Right cardiac atrium (tissue), 5 donors: ENCODE data around the gene IDI1. TPM values are rescaled to one million over a fixed set of nuclear protein-coding genes. Genes with fewer than 3 reads are reported as not detected.

ENCODE experiments used
- ATAC-seq, 2 donors: fragments of 200-7000 bp; cut with Tn5 transposase; one replicate each; pipeline versions ENCODE4 v1.8.0 to v1.9.1; 2020; ENCODE audit warnings: moderate library complexity in 2 of 2, mild to moderate bottlenecking in 1 of 2
- DNase-seq, 3 donors: peaks; one replicate each; pipeline ENCODE4 v3.0.0-alpha.2; 2020
- H3K27ac ChIP-seq: one replicate; pipeline ENCODE4 v1.5.1; 2013; ENCODE audit warnings: mild to moderate bottlenecking, low read length, control low read depth, moderate library complexity
- H3K27me3 ChIP-seq: one replicate; pipeline ENCODE4 v1.6.1; 2013; ENCODE audit not compliant: control insufficient read depth, insufficient read depth
- H3K4me1 ChIP-seq: one replicate; pipeline ENCODE4 v1.6.1; 2013; ENCODE audit warnings: low read length; ENCODE audit not compliant: control insufficient read depth, insufficient read depth
- H3K4me3 ChIP-seq: one replicate; pipeline ENCODE4 v1.5.1; 2013; ENCODE audit warnings: low read length, control low read depth
- H3K9me3 ChIP-seq: one replicate; pipeline ENCODE4 v1.6.1; 2013; ENCODE audit warnings: low read length; ENCODE audit not compliant: control insufficient read depth
- WGBS: extraction: QIAGEN DNeasy Blood & Tissue Kit; methylation state at CpG from one replicate; pipeline ENCODE4 v1.1.7; 2013; 5-methylcytosine and 5-hydroxymethylcytosine counted together
- intact Hi-C, 4 donors: fragments of 100-400 bp; cut with DNase I; formaldehyde crosslinking; loops; one replicate each; pipeline versions ENCODE4 v1.11.0 to v1.14.0; 2022 to 2023
- polyA plus RNA-seq: library from polyadenylated mRNA; stranded (reverse); fragments of 200-250 nt; gene quantifications from one replicate; pipeline ENCODE4 v1.2.3, GENCODE V29; 2013
- total RNA-seq, 4 donors: library from RNA; stranded (reverse); fragmentation: NEBNext Ultra II Directional; extraction: Animal tissue kit (Norgen Biotek cat#: 25700); gene quantifications; one replicate each; pipeline ENCODE4 v1.2.1, GENCODE V29; 2021
- donor health status: healthy with polysubstance abuse.
- donor health status: DM: no; HTN: yes; CAD: no.
- donor health status: DM: no; HTN: no; CAD: no.
- donor health status: DM: no; HTN: yes; CAD: no; lungs with severe emphysema.
- donor health status: DM: yes; HTN: yes; CAD: no.

The IDI1 gene
- total and polyA plus RNA-seq, 5 donors, result 14.6 to 30.3 (median 21.1) TPM

DNA sequence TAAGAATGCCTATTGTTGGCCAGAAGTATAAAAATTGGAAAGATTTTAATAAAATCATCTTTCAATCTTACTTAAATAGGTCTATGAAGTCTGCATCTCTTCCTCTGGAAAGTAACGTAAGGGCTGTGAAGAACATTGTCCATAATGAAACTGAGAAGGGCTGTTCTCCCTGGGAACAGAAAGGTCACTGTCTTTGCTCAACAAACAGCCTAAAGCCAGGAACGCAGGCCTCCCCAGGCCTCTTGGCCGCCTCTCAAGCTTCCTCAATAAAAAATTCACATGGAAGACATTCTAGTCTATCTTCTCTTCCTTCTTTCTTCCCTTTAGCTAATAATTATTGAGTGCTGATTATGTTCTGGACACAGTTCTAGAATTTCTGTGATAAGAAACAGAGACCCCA lies 14.2 kb downstream of the IDI1 start:
- DNase-seq (no peak), ATAC-seq (peak; percentile 42 to 56)
- H3K4me1 ChIP-seq, result no peaks in the 10 kb centered on the region
- intact Hi-C loops, result no loop called here
- no peak overlapping the region for H3K4me3 ChIP-seq
- WGBS, result 61% methylated on average over 3 of the region's 3 CpGs
- H3K27me3 ChIP-seq, result no peaks in the 10 kb centered on the region
- H3K27ac ChIP-seq, result no peak overlapping the region
- H3K9me3 ChIP-seq, result no peaks in the 10 kb centered on the region

GRCh38 chr10:1033601-1034000 lies 15.3 kb downstream of the IDI1 start:
- intact Hi-C loops, result no loop called here
- H3K9me3 ChIP-seq, result no peaks in the 10 kb centered on the region
- WGBS, result 78% methylated on average over 1 of the region's 1 CpG
- H3K27ac ChIP-seq, result no peak overlapping the region
- DNase-seq (no peak), ATAC-seq (no peak)
- no peaks in the 10 kb centered on the region for H3K4me1 ChIP-seq
- no peaks in the 10 kb centered on the region for H3K27me3 ChIP-seq
- H3K4me3 ChIP-seq, result no peak overlapping the region

DNA sequence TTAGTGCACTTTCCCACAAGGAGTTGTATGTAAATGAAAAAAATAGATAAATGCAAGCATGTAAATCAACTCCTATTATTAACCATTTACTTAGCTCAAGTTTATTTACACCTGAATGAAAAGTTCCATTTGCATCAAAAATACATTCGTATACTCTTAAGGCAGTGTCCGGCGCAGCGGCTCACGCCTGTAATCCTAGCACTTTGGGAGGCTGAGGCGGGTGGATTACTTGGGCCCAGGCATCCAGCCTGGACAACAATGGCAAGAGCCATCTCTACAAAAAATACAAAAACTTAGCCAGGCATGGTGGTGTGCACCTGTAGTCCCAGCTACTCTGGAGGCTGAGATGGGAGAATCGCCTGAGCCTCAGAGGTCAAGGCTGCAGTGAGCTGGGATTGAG lies 19.1 kb downstream of the IDI1 start:
- H3K4me1 ChIP-seq, result no peaks in the 10 kb centered on the region
- 99% methylated on average over 7 of the region's 7 CpGs for WGBS
- no peak overlapping the region for H3K27ac ChIP-seq
- no peak overlapping the region for H3K4me3 ChIP-seq
- no peaks in the 10 kb centered on the region for H3K27me3 ChIP-seq
- DNase-seq (no peak), ATAC-seq (no peak)
- no peaks in the 10 kb centered on the region for H3K9me3 ChIP-seq
- intact Hi-C loops, result no loop called here

GRCh38 chr10:1026578-1026977 lies 22.3 kb downstream of the IDI1 start:
- WGBS, result 60% methylated on average over 6 of the region's 6 CpGs
- DNase-seq (no peak), ATAC-seq (no peak)
- Histone ChIP-seq H3K9me3 (no peaks in the 10 kb centered on the region), H3K27ac (no peak overlapping the region), H3K4me3 (no peak overlapping the region), H3K4me1 (no peaks in the 10 kb centered on the region), H3K27me3 (no peaks in the 10 kb centered on the region)
- intact Hi-C loops, result no loop called here

DNA sequence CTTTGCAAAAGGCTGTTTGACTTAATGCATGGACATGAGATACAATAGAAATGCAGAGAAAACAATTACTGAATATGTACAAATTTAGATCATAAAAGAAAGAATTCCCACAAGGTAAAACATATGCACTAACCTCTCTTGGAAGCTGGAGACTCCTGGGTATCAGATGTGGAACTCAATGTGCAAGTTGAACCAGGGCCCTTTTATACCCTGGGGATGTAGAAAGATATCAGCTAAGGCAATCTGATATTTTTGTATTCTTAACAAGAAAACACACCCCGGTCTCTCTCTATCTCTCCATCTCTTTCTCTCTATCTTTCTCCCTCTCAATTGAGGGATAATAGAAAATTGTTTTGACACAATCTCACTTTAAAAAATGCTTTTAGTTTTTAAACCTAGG lies 23.2 kb downstream of the IDI1 start, which contains the start of gene IDI2:
TSS of gene IDI2 (minus strand) at position 177 of the 400 bp plus-strand sequence. CDS start 1,136 bp downstream, outside the sequence.
- intact Hi-C loops, result no loop called here
- Histone ChIP-seq H3K4me1 (no peaks in the 10 kb centered on the region), H3K27me3 (no peaks in the 10 kb centered on the region), H3K4me3 (no peak within 1 kb of the TSS), H3K9me3 (no peaks in the 10 kb centered on the region), H3K27ac (no peak within 1 kb of the TSS)
- DNase-seq, result no peak
- no peak for ATAC-seq
- WGBS, result 72% methylated on average over 1 of the region's 1 CpG

DNA sequence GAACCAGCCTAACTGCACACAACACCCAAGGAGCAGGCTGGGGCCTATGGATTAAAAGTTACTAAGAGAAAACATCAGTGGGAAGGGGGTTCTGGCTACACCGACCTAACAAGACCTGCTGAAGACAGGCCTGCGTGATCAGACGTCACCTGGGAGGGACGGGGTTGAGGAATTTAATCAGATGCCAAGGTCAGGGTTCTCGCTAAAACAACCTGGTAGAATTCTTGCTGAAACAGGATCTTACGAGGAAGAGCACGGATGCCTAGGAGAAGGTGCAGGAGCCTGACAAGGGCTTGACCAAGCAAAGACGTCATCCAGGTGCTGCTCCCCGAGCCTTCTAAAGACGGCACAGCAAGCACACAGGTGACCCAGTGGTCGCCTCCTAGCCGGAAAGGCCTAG lies 24.8 kb downstream of the IDI1 start:
- H3K27me3 ChIP-seq, result no peaks in the 10 kb centered on the region
- H3K9me3 ChIP-seq, result no peaks in the 10 kb centered on the region
- H3K27ac ChIP-seq, result no peak overlapping the region
- H3K4me3 ChIP-seq, result no peak overlapping the region
- 87% methylated on average over 12 of the region's 12 CpGs for WGBS
- no peaks in the 10 kb centered on the region for H3K4me1 ChIP-seq
- DNase-seq, result no peak
- intact Hi-C loops, result no loop called here
- ATAC-seq, result no peak

- no peak for DNase-seq
- no peaks in the 10 kb centered on the region for H3K27me3 ChIP-seq
- peak overlapping the region; percentile 14 for H3K4me3 ChIP-seq
- no peaks in the 10 kb centered on the region for H3K9me3 ChIP-seq
- intact Hi-C loops, result no loop called here
- no peak overlapping the region for H3K27ac ChIP-seq
- WGBS, result 71% methylated on average over 12 of the region's 12 CpGs
- ATAC-seq, result peak; percentile 64 to 81
- no peaks in the 10 kb centered on the region for H3K4me1 ChIP-seq
These were observed 26.5 kb downstream of the IDI1 start for GRCh38 chr10:1022413-1022812.

DNA sequence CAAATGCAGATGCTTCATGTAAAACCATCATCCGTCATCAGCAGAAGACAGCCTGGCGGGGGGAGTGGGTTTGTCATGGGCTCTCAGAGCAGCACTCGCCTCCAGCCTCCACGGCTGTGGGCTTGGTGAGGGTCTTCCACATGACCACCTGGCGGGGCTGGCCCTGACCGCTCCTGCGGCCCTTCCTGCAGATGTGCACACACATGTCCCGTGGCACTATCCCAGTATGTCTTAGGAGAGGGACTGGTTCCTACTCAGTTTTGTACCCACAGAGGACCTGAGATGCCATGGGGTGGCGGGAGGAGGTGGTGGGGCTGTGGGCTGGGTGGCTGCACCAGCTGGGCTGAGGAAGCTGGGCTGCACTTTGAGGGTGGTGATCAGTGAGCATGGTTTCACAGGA lies 28.0 kb downstream of the IDI1 start:
- intact Hi-C loops, result no loop called here
- no peaks in the 10 kb centered on the region for H3K4me1 ChIP-seq
- DNase-seq (no peak), ATAC-seq (peak; percentile 19 to 27)
- no peaks in the 10 kb centered on the region for H3K9me3 ChIP-seq
- WGBS, result 96% methylated on average over 9 of the region's 9 CpGs
- no peaks in the 10 kb centered on the region for H3K27me3 ChIP-seq
- H3K4me3 ChIP-seq, result no peak overlapping the region
- no peak overlapping the region for H3K27ac ChIP-seq

DNA sequence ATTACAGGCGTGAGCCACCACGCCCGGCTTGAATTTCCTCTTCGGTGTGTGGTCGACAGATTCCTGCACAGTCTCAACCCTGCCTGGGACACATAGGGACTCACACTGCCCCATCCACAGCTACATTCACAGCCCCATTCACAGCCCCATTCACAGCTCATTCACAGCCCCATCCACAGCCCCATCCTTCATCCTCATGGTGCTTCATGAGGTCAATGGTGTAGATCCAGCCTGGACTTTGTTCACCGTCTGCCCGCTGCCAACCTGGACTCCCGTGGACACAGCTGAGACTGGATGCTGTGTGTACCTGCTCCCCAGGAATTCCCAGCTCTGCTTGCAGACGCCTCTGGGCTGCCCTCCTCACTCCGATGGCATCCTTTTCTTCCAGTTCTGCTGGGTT lies 28.5 kb downstream of the IDI1 start:
- no peak overlapping the region for H3K4me3 ChIP-seq
- H3K27me3 ChIP-seq, result no peaks in the 10 kb centered on the region
- DNase-seq (no peak), ATAC-seq (peak in 1 of 2 donors; percentile 14)
- H3K27ac ChIP-seq, result no peak overlapping the region
- no peaks in the 10 kb centered on the region for H3K4me1 ChIP-seq
- H3K9me3 ChIP-seq, result no peaks in the 10 kb centered on the region
- intact Hi-C loops, result no loop called here
- 95% methylated on average over 10 of the region's 10 CpGs for WGBS

DNA sequence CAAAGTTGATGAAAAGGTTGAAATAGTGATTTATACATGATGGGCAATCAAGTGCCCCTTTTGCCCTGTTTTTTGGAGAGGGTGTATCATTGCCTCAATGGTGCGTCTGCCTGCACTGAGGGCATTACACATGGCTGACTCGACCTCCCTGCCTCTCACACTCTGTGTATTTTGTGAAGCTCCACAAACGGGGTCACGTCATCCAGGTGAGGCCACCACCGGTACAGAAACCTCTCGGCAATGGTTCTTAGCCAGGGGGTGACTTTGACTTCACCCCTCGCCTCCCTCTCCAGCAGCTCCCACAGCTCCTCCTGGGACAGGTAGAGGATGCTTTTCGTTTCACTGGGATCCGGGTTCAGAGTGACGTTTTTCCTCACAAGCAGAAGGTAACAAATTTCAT lies 29.6 kb downstream of the IDI1 start:
- Histone ChIP-seq H3K4me3 (no peak overlapping the region), H3K27me3 (no peaks in the 10 kb centered on the region), H3K4me1 (no peaks in the 10 kb centered on the region), H3K27ac (no peak overlapping the region), H3K9me3 (no peaks in the 10 kb centered on the region)
- DNase-seq (no peak), ATAC-seq (no peak)
- WGBS, result 92% methylated on average over 10 of the region's 10 CpGs
- intact Hi-C loops, result no loop called here

DNA sequence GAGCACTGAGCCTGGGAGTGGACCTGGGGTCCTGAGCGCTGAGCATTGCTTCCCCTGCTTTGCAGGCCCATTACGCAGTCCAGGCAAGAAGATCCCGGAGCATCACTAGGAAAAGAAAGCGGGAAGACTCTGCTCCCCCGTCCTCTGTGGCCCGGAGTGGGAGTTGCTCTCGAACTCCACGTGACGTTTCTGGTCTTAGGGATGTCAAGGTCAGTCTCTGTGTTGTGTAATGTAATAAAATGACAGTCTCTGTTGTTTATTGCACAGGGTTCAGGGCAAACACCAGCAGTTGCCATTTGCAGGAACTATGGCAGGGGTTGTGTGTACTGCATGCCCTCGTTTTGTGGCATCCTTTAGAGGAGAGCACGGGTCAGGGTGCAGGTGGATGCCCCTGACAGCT lies 33.2 kb downstream of the IDI1 start:
- H3K4me1 ChIP-seq, result no peaks in the 10 kb centered on the region
- ATAC-seq (no peak), DNase-seq (no peak)
- H3K9me3 ChIP-seq, result no peaks in the 10 kb centered on the region
- H3K27ac ChIP-seq, result no peak overlapping the region
- intact Hi-C loops, result no loop called here
- H3K4me3 ChIP-seq, result no peak overlapping the region
- 91% methylated on average over 11 of the region's 11 CpGs for WGBS
- H3K27me3 ChIP-seq, result no peaks in the 10 kb centered on the region

- intact Hi-C loops, result no loop called here
- Histone ChIP-seq H3K27me3 (no peaks in the 10 kb centered on the region), H3K4me3 (no peak overlapping the region), H3K27ac (no peak overlapping the region), H3K4me1 (no peaks in the 10 kb centered on the region), H3K9me3 (no peaks in the 10 kb centered on the region)
- WGBS, result 94% methylated on average over 16 of the region's 16 CpGs
- ATAC-seq (peak in 1 of 2 donors; percentile 29), DNase-seq (no peak)
These were observed 37.2 kb downstream of the IDI1 start for GRCh38 chr10:1011696-1012095.
